Neural cell (in vitro differentiated cells): ENCODE measurements around the gene INO80E. TPM values are rescaled to one million over a fixed set of nuclear protein-coding genes. Genes with fewer than 3 reads are reported as not detected.

Experiments used
- H2AFZ ChIP-seq: fragments of 200-600, 300-800 bp; sonication (generic), shearing (Covaris generic); 2 replicates; pipeline ENCODE4 v1.6.0; 2014; ENCODE audit warnings: low read depth, mild to moderate bottlenecking, antibody characterized with exemption, low read length, moderate library complexity
- H3F3A ChIP-seq: fragments of 200-600 bp; shearing (Covaris generic); 2 replicates; pipeline ENCODE4 v1.6.1; 2016; ENCODE audit warnings: mild to moderate bottlenecking, moderate library complexity, mixed read lengths, antibody characterized with exemption, low read length; ENCODE audit not compliant: insufficient read depth, poor library complexity, severe bottlenecking
- H3K27ac ChIP-seq: fragments of 200-600, 300-800 bp; sonication (generic), shearing (Covaris generic); 2 replicates; pipeline ENCODE4 v1.5.1; 2014; ENCODE audit warnings: mild to moderate bottlenecking, low read length, moderate library complexity
- H3K27me3 ChIP-seq: fragments of 300-800, 200-600 bp; sonication (generic), shearing (Covaris generic); 2 replicates; pipeline ENCODE4 v1.6.0; 2014; ENCODE audit warnings: mild to moderate bottlenecking, low read depth, low read length, moderate library complexity; ENCODE audit not compliant: insufficient read depth
- H3K36me3 ChIP-seq: fragments of 300-800, 200-600 bp; sonication (generic), shearing (Covaris generic); 2 replicates; pipeline ENCODE4 v1.5.1; 2014; ENCODE audit warnings: mild to moderate bottlenecking, antibody characterized with exemption, low read length, moderate library complexity; ENCODE audit not compliant: insufficient read depth
- H3K4me2 ChIP-seq: fragments of 300-800, 200-600 bp; sonication (generic), shearing (Covaris generic); 2 replicates; pipeline ENCODE4 v1.6.0; 2014; ENCODE audit warnings: mild to moderate bottlenecking, low read length
- H3K4me3 ChIP-seq: fragments of 300-800, 200-600 bp; sonication (generic), shearing (Covaris generic); 2 replicates; pipeline ENCODE4 v1.5.1; 2014; ENCODE audit warnings: mild to moderate bottlenecking, low read length, moderate library complexity
- H3K79me2 ChIP-seq: fragments of 200-600 bp; shearing (Covaris generic); replicated peaks from 2 replicates; pipeline ENCODE4 v1.6.0; 2014; ENCODE audit warnings: mild to moderate bottlenecking, low read length, moderate library complexity; ENCODE audit not compliant: insufficient read depth
- H3K9ac ChIP-seq: fragments of 300-800, 200-600 bp; sonication (generic), shearing (Covaris generic); 2 replicates; pipeline ENCODE4 v1.6.1; 2016; ENCODE audit warnings: mild to moderate bottlenecking, low read length, mixed read lengths
- H3K9me2 ChIP-seq: fragments of 200-600 bp; shearing (Covaris generic); 2 replicates; pipeline ENCODE4 v1.6.1; 2016; ENCODE audit warnings: mild to moderate bottlenecking, low read length, mixed read lengths; ENCODE audit not compliant: insufficient read depth
- H3K9me3 ChIP-seq: fragments of 200-600, 300-800 bp; sonication (generic), shearing (Covaris generic); 2 replicates; pipeline ENCODE4 v1.6.1; 2016; ENCODE audit warnings: mild to moderate bottlenecking, mixed run types, low read length, moderate library complexity, mixed read lengths
- H4K20me1 ChIP-seq: fragments of 200-600 bp; shearing (Covaris generic); 2 replicates; pipeline ENCODE4 v1.6.1; 2016; ENCODE audit warnings: mild to moderate bottlenecking, mixed run types; ENCODE audit not compliant: insufficient read depth
- CTCF ChIP-seq: fragments of 450-650 bp; IDR thresholded peaks from 2 replicates; pipeline ENCODE4 v1.5.1; 2014; ENCODE audit warnings: antibody characterized with exemption, mild to moderate bottlenecking, moderate library complexity; ENCODE audit not compliant: poor library complexity, severe bottlenecking
- EP300 ChIP-seq: fragments of 450-650 bp; conservative IDR thresholded peaks from 2 replicates; pipeline ENCODE4 v1.6.1; 2014; ENCODE audit warnings: antibody characterized with exemption, mild to moderate bottlenecking, moderate library complexity; ENCODE audit not compliant: poor library complexity, severe bottlenecking
- EZH2 ChIP-seq: fragments of 200-600, 300-800 bp; shearing (Covaris generic), sonication (generic); IDR thresholded peaks from 2 replicates; pipeline ENCODE4 v1.6.1; 2014; ENCODE audit warnings: antibody characterized with exemption, low read length, borderline replicate concordance, mild to moderate bottlenecking; ENCODE audit not compliant: insufficient read depth, poor library complexity, severe bottlenecking
- MXI1 ChIP-seq: fragments of 450-650 bp; conservative IDR thresholded peaks from 2 replicates; pipeline ENCODE4 v1.6.1; 2014; ENCODE audit warnings: antibody characterized with exemption, mild to moderate bottlenecking; ENCODE audit not compliant: poor library complexity, severe bottlenecking
- POLR2AphosphoS5 ChIP-seq: IDR thresholded peaks from 2 replicates; pipeline ENCODE4 v1.6.1; 2012
- RAD21 ChIP-seq: fragments of 450-650 bp; conservative IDR thresholded peaks from 2 replicates; pipeline ENCODE4 v1.6.1; 2014; ENCODE audit warnings: antibody characterized with exemption, mild to moderate bottlenecking, moderate library complexity
- SMC3 ChIP-seq: fragments of 450-650 bp; conservative IDR thresholded peaks from 2 replicates; pipeline ENCODE4 v1.6.1; 2014; ENCODE audit warnings: antibody characterized with exemption, mild to moderate bottlenecking, moderate library complexity; ENCODE audit not compliant: poor library complexity
- TAF1 ChIP-seq: IDR thresholded peaks from 2 replicates; pipeline ENCODE4 v1.6.1; 2012; ENCODE audit warnings: low read depth
- polyA plus RNA-seq: library from polyadenylated mRNA; depleted of rRNA; stranded (reverse); fragments of >200 nt; gene quantifications from 2 replicates; pipeline ENCODE4 v1.2.3, GENCODE V29; 2014
- TF ChIP-seq, protein P1 (sequence below): IDR thresholded peaks from 2 replicates; pipeline ENCODE4 v1.6.1; 2012; ENCODE audit warnings: borderline replicate concordance

INO80E gene
- polyA plus RNA-seq, 1 donor from 2014 or later, result 130 TPM

GRCh38 chr16:29950806-29951461 lies 45.1 kb upstream of the INO80E start:
- no peaks in the 10 kb centered on the region for H3K9me2 ChIP-seq
- no peak overlapping the region for H2AFZ ChIP-seq
- no peaks in the 10 kb centered on the region for H3K79me2 ChIP-seq
- no peak overlapping the region for H3K4me2 ChIP-seq
- H4K20me1 ChIP-seq, result no peaks in the 10 kb centered on the region
- no peaks in the 10 kb centered on the region for H3K36me3 ChIP-seq
- H3K9ac ChIP-seq, result no peak overlapping the region
- TF ChIP-seq EZH2 (no peak), CTCF (no peak), EP300 (no peak), POLR2AphosphoS5 (no peak), MXI1 (no peak), RAD21 (no peak), SMC3 (no peak), TAF1 (no peak)
- TF ChIP-seq, protein P1, sequence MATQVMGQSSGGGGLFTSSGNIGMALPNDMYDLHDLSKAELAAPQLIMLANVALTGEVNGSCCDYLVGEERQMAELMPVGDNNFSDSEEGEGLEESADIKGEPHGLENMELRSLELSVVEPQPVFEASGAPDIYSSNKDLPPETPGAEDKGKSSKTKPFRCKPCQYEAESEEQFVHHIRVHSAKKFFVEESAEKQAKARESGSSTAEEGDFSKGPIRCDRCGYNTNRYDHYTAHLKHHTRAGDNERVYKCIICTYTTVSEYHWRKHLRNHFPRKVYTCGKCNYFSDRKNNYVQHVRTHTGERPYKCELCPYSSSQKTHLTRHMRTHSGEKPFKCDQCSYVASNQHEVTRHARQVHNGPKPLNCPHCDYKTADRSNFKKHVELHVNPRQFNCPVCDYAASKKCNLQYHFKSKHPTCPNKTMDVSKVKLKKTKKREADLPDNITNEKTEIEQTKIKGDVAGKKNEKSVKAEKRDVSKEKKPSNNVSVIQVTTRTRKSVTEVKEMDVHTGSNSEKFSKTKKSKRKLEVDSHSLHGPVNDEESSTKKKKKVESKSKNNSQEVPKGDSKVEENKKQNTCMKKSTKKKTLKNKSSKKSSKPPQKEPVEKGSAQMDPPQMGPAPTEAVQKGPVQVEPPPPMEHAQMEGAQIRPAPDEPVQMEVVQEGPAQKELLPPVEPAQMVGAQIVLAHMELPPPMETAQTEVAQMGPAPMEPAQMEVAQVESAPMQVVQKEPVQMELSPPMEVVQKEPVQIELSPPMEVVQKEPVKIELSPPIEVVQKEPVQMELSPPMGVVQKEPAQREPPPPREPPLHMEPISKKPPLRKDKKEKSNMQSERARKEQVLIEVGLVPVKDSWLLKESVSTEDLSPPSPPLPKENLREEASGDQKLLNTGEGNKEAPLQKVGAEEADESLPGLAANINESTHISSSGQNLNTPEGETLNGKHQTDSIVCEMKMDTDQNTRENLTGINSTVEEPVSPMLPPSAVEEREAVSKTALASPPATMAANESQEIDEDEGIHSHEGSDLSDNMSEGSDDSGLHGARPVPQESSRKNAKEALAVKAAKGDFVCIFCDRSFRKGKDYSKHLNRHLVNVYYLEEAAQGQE, result no peak
- no peaks in the 10 kb centered on the region for H3F3A ChIP-seq
- H3K9me3 ChIP-seq, result no peaks in the 10 kb centered on the region
- H3K4me3 ChIP-seq, result no peak overlapping the region
- no peak overlapping the region for H3K27ac ChIP-seq
- H3K27me3 ChIP-seq, result no peaks in the 10 kb centered on the region

DNA sequence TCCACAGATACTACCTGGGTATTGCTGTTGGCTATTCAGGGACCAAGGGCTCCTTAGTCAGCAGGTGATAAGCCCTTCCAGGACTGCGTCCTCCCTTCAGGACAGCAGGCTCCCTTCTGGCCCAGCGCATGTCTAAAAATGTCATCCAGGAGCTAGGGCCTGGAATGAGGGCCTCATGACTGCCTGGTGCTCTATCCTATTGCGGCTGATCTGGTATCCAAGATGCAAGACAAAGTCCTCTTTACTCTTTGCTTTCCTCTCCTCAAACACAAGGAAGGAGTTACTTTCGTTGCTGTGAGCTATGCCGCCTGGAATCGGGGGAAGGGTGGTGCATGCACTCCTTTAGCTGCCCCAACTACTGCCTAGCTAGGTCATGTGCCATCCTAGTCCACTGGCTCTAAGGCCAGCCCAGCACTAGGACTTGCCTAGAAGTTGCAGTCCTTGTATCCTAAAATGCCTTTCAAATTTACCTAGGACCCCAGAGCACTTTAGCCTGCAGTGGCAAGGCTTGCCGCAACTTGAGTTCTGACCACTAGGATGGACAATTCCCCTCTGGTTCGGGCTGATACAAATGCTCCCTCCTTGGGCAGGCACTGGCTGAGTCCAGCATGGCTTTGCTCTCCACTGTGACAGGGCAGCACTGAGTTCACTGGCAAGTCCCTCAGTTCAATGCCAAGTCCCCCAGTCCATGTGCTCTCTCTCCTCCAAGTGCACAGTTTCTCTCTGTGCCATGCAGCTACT lies 44.2 kb upstream of the INO80E start:
- no peak overlapping the region for H2AFZ ChIP-seq

More for the DNA sequence above, 44.2 kb upstream of the INO80E start:
- Histone ChIP-seq H3K4me2 (no peak overlapping the region), H3K27me3 (no peaks in the 10 kb centered on the region), H3K79me2 (no peaks in the 10 kb centered on the region), H3K9me3 (no peaks in the 10 kb centered on the region), H4K20me1 (no peaks in the 10 kb centered on the region), H3K9ac (no peak overlapping the region), H3K4me3 (no peak overlapping the region), H3K27ac (no peak overlapping the region), H3F3A (no peaks in the 10 kb centered on the region), H3K9me2 (no peaks in the 10 kb centered on the region), H3K36me3 (no peaks in the 10 kb centered on the region)
- TF ChIP-seq EZH2, result no peak
- no peak for TF ChIP-seq CTCF
- no peak for TF ChIP-seq EP300
- TF ChIP-seq POLR2AphosphoS5, result no peak
- TF ChIP-seq, protein P1, result no peak
- no peak for TF ChIP-seq RAD21
- no peak for TF ChIP-seq TAF1
- no peak for TF ChIP-seq MXI1
- no peak for TF ChIP-seq SMC3
